ENCODE measurements around the gene MPP3.
A peak's percentile ranks its signal among the peaks of the same experiment; 100 is the strongest.
"Not testable (repeated sequence)": the region's sequence is repeated elsewhere in the genome, so short reads cannot be mapped to it uniquely, and the experiment has no call there.

Gene MPP3

GRCh38 chr17:43864161-43864984 is 31.4 kb upstream of the MPP3 start:
- DNase-seq = no peak

GRCh38 chr17:43861960-43862359 is 29.0 kb upstream of the MPP3 start:
- DNase-seq = no peak

- DNase-seq = no peak
Observed at GRCh38 chr17:43860927-43861622, 28.1 kb upstream of the MPP3 start.

GRCh38 chr17:43860077-43860725 is 27.3 kb upstream of the MPP3 start:
- no peak for DNase-seq

- no peak for DNase-seq
Observed at GRCh38 chr17:43857957-43858600, 25.1 kb upstream of the MPP3 start.

GRCh38 chr17:43857141-43857540 is 24.2 kb upstream of the MPP3 start:
- DNase-seq = no peak

- DNase-seq = no peak
Observed at GRCh38 chr17:43856141-43856540, 23.2 kb upstream of the MPP3 start.

- DNase-seq = no peak
Observed at GRCh38 chr17:43855061-43855460, 22.1 kb upstream of the MPP3 start.

- no peak for DNase-seq
Observed at GRCh38 chr17:43854498-43854897, 21.6 kb upstream of the MPP3 start.

GRCh38 chr17:43853546-43853945 is 20.6 kb upstream of the MPP3 start:
- no peak for DNase-seq

GRCh38 chr17:43852571-43852970 is 19.6 kb upstream of the MPP3 start:
- no peak for DNase-seq

- no peak for DNase-seq
Observed at GRCh38 chr17:43849116-43849515, 16.2 kb upstream of the MPP3 start.

GRCh38 chr17:43848601-43849000 is 15.7 kb upstream of the MPP3 start:
- no peak for DNase-seq

GRCh38 chr17:43846963-43847371 is 14.0 kb upstream of the MPP3 start, which contains the start of gene CD300LG:
TSS of gene CD300LG (plus strand) at chr17:43847176. CDS start at chr17:43847217, 41 bp downstream.
- DNase-seq = no peak

- peak; percentile 61 for DNase-seq
Observed at GRCh38 chr17:43846221-43846712, 13.3 kb upstream of the MPP3 start.

GRCh38 chr17:43845766-43846165 is 12.8 kb upstream of the MPP3 start:
- DNase-seq = no peak

- DNase-seq = no peak
Observed at GRCh38 chr17:43844241-43844640, 11.3 kb upstream of the MPP3 start.

- no peak for DNase-seq
Observed at GRCh38 chr17:43842975-43843325, 10.0 kb upstream of the MPP3 start.

GRCh38 chr17:43842091-43842974 is 9.4 kb upstream of the MPP3 start:
- not testable (repeated sequence) for DNase-seq

GRCh38 chr17:43841282-43841681 is 8.3 kb upstream of the MPP3 start:
- DNase-seq = no peak

- no peak for DNase-seq
Observed at GRCh38 chr17:43840814-43841213, 7.9 kb upstream of the MPP3 start.
